ENCODE results near the gene DIP2B. TPM values are rescaled to one million over a fixed set of nuclear protein-coding genes. Genes with fewer than 3 reads are reported as not detected.

Gene DIP2B
- total RNA-seq, 2 experiments from 2014 or later: 21.2 to 23.7 TPM

GRCh38 chr12:50665609-50666008 lies 160.8 kb downstream of the DIP2B start:
- ChIA-PET POLR2A (no interaction called here), CTCF (no interaction called here)
- DNase-seq (no peak), ATAC-seq (no peak)
- intact Hi-C loops (cut with micrococcal nuclease): no loop called here
- Mint-ChIP-seq H3K4me3 (no peak overlapping the region), H3K4me1 (ENCODE audit: low read depth) (peaks cover 2% of the 10 kb centered on the region), H3K27ac (no peak overlapping the region), H3K9me3 (no peaks in the 10 kb centered on the region), H3K36me3 (ENCODE audit: low read depth) (no peaks in the 10 kb centered on the region), H3K27me3 (no peaks in the 10 kb centered on the region)
- no peak for TF ChIP-seq CTCF (IDR thresholded peaks at IDR 0.05)

- intact Hi-C loops (cut with micrococcal nuclease): no loop called here
- Mint-ChIP-seq H3K27ac (no peak overlapping the region), H3K27me3 (no peaks in the 10 kb centered on the region), H3K4me3 (no peak overlapping the region), H3K4me1 (ENCODE audit: low read depth) (peaks cover 2% of the 10 kb centered on the region), H3K9me3 (no peaks in the 10 kb centered on the region), H3K36me3 (ENCODE audit: low read depth) (no peaks in the 10 kb centered on the region)
- ChIA-PET CTCF (no interaction called here), POLR2A (no interaction called here)
- DNase-seq: no peak
- ATAC-seq: no peak
- TF ChIP-seq CTCF (IDR thresholded peaks at IDR 0.05): no peak
Observed at GRCh38 chr12:50666023-50666422, 161.2 kb downstream of the DIP2B start.

GRCh38 chr12:50672158-50672557 lies 167.4 kb downstream of the DIP2B start:
- H3K9me3 Mint-ChIP-seq: no peaks in the 10 kb centered on the region
- H3K36me3 Mint-ChIP-seq (ENCODE audit: low read depth): peaks cover 7% of the 10 kb centered on the region
- ChIA-PET POLR2A (no interaction called here), CTCF (no interaction called here)
- intact Hi-C loops (cut with micrococcal nuclease): no loop called here
- no peak for DNase-seq
- H3K27ac Mint-ChIP-seq: no peak overlapping the region
- no peaks in the 10 kb centered on the region for H3K27me3 Mint-ChIP-seq
- no peak overlapping the region for H3K4me3 Mint-ChIP-seq
- no peaks in the 10 kb centered on the region for H3K4me1 Mint-ChIP-seq (ENCODE audit: low read depth)
- TF ChIP-seq CTCF (IDR thresholded peaks at IDR 0.05): no peak
- ATAC-seq: no peak

GRCh38 chr12:50676756-50677155 lies 172.0 kb downstream of the DIP2B start:
- peaks cover 14% of the 10 kb centered on the region for H3K36me3 Mint-ChIP-seq (ENCODE audit: low read depth)
- ChIA-PET CTCF (interaction anchor here (0.7 kb wide), 1 partner anchor 179 kb away, joined by 3 read pairs; no protein-coding TSS in a partner anchor), POLR2A (no interaction called here)
- H3K9me3 Mint-ChIP-seq: no peaks in the 10 kb centered on the region
- no peak overlapping the region for H3K27ac Mint-ChIP-seq
- intact Hi-C loops (cut with micrococcal nuclease): no loop called here
- no peaks in the 10 kb centered on the region for H3K27me3 Mint-ChIP-seq
- no peak overlapping the region for H3K4me3 Mint-ChIP-seq
- no peaks in the 10 kb centered on the region for H3K4me1 Mint-ChIP-seq (ENCODE audit: low read depth)
- no peak for TF ChIP-seq CTCF (IDR thresholded peaks at IDR 0.05)
- ATAC-seq: no peak
- DNase-seq: no peak

- Mint-ChIP-seq H3K36me3 (ENCODE audit: low read depth) (peaks cover 16% of the 10 kb centered on the region), H3K9me3 (no peaks in the 10 kb centered on the region), H3K27me3 (no peaks in the 10 kb centered on the region), H3K4me3 (no peak overlapping the region), H3K4me1 (ENCODE audit: low read depth) (no peaks in the 10 kb centered on the region), H3K27ac (no peak overlapping the region)
- DNase-seq (no peak), ATAC-seq (no peak)
- POLR2A ChIA-PET: no interaction called here
- TF ChIP-seq CTCF (IDR thresholded peaks at IDR 0.05): no peak
- intact Hi-C loops (cut with micrococcal nuclease): no loop called here
- CTCF ChIA-PET: interaction anchor here (0.5 to 1.3 kb wide), 2 partner anchors 63 to 173 kb away, joined by 3 read pairs; partner anchors contain the start of gene DIP2B
Observed at GRCh38 chr12:50677858-50678257, 173.1 kb downstream of the DIP2B start.

Measured in activated CD8-positive, alpha-beta T cell treated with anti-CD3 and anti-CD28 coated beads for 36 hours (primary cell).